Measurements from ENCODE around the gene ITGA11. TPM values are rescaled to one million over a fixed set of nuclear protein-coding genes. Genes with fewer than 3 reads are reported as not detected.

ITGA11 gene, protein sequence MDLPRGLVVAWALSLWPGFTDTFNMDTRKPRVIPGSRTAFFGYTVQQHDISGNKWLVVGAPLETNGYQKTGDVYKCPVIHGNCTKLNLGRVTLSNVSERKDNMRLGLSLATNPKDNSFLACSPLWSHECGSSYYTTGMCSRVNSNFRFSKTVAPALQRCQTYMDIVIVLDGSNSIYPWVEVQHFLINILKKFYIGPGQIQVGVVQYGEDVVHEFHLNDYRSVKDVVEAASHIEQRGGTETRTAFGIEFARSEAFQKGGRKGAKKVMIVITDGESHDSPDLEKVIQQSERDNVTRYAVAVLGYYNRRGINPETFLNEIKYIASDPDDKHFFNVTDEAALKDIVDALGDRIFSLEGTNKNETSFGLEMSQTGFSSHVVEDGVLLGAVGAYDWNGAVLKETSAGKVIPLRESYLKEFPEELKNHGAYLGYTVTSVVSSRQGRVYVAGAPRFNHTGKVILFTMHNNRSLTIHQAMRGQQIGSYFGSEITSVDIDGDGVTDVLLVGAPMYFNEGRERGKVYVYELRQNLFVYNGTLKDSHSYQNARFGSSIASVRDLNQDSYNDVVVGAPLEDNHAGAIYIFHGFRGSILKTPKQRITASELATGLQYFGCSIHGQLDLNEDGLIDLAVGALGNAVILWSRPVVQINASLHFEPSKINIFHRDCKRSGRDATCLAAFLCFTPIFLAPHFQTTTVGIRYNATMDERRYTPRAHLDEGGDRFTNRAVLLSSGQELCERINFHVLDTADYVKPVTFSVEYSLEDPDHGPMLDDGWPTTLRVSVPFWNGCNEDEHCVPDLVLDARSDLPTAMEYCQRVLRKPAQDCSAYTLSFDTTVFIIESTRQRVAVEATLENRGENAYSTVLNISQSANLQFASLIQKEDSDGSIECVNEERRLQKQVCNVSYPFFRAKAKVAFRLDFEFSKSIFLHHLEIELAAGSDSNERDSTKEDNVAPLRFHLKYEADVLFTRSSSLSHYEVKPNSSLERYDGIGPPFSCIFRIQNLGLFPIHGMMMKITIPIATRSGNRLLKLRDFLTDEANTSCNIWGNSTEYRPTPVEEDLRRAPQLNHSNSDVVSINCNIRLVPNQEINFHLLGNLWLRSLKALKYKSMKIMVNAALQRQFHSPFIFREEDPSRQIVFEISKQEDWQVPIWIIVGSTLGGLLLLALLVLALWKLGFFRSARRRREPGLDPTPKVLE
- total RNA-seq: 3.1 and 8.6 TPM in 2 replicates

DNA sequence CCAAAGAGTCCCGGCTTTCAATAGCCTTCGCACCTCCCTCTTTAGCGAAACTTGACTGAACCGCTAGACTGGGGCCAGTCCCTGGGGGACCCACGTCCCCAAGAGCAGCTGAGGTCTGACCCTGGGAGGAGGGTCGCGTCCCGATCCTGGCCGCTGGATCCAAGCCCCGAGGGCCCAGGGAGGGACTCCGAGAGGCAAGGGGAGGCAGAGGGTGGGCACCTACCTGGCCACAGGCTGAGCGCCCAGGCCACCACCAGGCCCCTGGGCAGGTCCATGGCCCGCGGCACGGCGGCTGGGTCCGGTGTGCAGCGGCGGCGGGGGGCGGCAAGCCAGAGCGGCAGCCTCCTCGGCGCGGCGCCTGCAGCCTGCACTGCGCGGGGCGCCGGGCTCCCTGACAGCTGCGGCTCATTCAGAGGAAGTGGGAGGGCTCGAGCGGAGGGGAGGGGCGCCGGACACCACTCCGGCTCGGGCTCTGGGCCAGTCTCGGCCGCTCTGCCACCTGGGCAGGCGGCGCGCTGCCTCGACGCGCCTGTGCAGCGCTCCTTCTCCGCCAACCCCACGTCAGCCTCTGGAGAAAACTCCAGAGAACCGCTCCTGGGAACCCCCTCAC, at the start of gene ITGA11:
TSS of gene ITGA11 (minus strand) at position 372 of the 610 bp plus-strand sequence. CDS start at position 275, 97 bp downstream.

DNA sequence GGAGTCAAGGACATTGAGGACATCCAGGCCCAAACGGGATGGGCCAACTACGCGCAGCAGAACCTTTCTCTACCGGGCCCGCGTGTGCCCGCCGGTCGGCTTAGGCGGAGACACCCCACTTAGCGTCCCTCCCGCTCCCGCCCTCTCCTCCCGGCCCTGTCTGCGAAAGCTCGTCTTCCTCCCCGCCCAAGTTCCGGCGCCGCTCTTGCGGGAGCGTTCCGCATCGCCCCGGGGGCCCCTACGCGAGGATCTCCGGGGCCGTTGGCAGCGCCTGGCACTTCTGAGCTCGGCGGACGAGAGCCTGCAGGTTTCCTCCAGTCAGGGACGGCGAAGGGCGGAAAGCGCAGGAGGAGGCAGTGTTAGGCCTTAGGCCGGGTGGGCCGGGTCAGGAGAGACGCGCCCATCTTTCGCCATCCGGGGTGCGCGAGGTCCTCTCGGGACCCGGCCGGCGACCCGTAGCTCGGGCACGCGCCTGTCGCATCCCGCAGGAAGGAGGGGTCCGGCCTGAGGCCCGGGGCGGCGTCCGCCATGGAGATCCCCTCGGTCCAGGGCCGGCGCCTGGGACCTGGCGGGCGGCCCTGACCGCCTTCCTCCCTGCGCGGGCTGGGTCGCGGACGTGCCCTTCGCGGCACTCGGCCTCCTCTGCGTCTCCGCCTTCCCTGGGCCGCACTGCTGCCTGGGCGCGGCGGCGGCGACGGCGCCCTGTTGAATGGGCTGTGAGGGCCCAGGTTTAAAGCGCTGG, 154.2 kb downstream of the ITGA11 start, which contains the start of gene FEM1B:
TSS of gene FEM1B (plus strand) at position 143 of the 742 bp plus-strand sequence. CDS start 673 bp downstream, outside the sequence.

Other genes starting within 250 kb of the ITGA11 start
- gene CALML4, start 226.8 kb downstream of the ITGA11 start, total RNA-seq: 0.50 and 3.6 TPM in 2 replicates
- 6.6 and 10.5 TPM in 2 replicates for gene CLN6, start 202.4 kb downstream of the ITGA11 start, total RNA-seq
- 41.6 and 51.3 TPM in 2 replicates for gene FEM1B, start 154.4 kb downstream of the ITGA11 start, total RNA-seq
- gene CORO2B, start 146.8 kb upstream of the ITGA11 start, total RNA-seq: 31.3 and 42.5 TPM in 2 replicates